HG03439 (cell line): ENCODE data around the gene DLD.
A peak's percentile ranks its signal among the peaks of the same experiment; 100 is the strongest.
"Not testable (repeated sequence)": the region's sequence is repeated elsewhere in the genome, so short reads cannot be mapped to it uniquely, and the experiment has no call there.

Experiments
- ATAC-seq: cut with Tn5 transposase; IDR thresholded peaks from one replicate; pipeline ENCODE4 v1.9.1; 2021; ENCODE audit warnings: mild to moderate bottlenecking, moderate library complexity; ENCODE audit not compliant: unreplicated experiment

DLD gene, protein sequence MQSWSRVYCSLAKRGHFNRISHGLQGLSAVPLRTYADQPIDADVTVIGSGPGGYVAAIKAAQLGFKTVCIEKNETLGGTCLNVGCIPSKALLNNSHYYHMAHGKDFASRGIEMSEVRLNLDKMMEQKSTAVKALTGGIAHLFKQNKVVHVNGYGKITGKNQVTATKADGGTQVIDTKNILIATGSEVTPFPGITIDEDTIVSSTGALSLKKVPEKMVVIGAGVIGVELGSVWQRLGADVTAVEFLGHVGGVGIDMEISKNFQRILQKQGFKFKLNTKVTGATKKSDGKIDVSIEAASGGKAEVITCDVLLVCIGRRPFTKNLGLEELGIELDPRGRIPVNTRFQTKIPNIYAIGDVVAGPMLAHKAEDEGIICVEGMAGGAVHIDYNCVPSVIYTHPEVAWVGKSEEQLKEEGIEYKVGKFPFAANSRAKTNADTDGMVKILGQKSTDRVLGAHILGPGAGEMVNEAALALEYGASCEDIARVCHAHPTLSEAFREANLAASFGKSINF

GRCh38 chr7:107890962-107891635 lies at the start of gene DLD:
Gene DLD, plus strand, starts transcription at chr7:107891183. Its CDS starts 68 bp downstream, at chr7:107891251.
- peak; percentile 99 for ATAC-seq

- ATAC-seq, result no peak
These were observed 48.8 kb upstream of the DLD start for GRCh38 chr7:107842213-107842612.

DNA sequence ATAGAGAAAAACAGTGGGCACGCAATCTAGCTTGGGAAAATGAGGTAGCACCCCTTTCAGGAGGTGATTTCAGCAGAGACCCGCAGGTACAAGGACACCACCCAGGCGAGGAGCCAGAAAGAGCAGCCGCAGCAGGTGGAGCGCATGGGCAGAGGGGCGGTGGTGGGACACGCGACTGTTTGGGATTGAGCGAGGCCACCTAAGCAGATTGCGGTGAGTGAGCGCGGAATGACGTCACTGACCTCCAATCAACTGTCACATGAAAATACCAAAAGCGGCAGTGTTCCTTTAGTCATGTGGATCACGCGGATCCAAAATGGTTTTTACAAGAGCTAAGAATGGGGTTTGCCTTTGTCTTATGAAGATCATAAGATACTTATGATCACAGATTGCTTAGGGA lies 47.8 kb upstream of the DLD start:
- ATAC-seq, result no peak

GRCh38 chr7:107846324-107846723 lies 44.7 kb upstream of the DLD start:
- ATAC-seq, result no peak

GRCh38 chr7:107847168-107847835 lies 43.7 kb upstream of the DLD start:
- no peak for ATAC-seq

GRCh38 chr7:107847836-107848175 lies 43.2 kb upstream of the DLD start:
- ATAC-seq, result not testable (repeated sequence)

DNA sequence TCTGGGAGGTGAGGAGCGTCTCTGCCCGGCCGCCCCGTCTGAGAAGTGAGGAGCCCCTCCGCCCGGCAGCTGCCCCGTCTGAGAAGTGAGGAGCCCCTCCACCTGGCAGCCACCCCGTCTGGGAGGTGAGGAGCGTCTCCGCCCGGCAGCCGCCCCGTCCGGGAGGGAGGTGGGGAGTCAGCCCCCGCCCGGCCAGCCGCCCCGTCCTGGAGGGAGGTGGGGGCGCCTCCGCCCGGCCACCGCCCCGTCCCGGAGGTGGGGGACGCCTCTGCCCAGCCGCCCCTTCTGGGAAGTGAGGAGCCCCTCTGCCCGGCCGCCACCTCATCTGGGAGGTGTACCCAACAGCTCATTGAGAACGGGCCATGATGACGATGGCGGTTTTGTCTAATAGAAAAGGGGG lies 42.8 kb upstream of the DLD start:
- not testable (repeated sequence) for ATAC-seq

DNA sequence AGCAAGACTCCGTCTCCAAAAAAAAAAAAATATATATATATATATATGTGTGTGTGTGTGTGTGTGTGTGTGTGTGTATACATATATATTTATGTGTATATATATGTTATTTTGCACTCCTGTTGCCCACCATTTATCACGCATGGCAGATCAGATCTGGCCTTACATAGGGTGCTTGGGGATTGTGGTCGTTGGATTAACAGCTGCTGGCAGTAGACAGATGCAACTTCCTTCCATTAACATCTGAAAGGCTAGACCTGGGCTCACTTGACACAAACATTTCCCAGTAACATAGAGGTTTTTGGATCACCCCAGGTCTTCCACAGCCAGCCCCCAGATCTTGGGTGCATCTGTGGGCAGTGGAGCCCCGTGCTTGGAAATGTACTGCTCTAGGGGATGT lies 40.8 kb upstream of the DLD start:
- no peak for ATAC-seq

DNA sequence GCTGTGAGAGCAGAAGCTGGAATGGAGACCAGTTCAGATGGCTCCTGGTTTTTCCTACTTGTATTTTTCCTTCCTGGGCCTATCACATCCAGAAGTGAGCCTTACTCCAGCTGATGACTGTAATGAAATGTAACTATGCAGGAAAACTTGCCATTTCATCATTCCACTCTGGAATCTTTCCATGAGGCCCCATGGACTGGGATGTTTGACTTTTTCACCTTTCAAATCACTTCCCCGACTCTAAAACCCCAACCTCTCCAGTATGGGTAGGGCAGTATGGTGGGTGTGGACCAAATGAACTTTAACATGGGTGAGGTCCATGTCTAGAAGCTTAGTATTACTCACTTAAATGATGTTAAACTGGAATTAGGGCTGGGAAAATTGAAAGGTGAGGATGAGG lies 40.3 kb upstream of the DLD start:
- no peak for ATAC-seq

- no peak for ATAC-seq
These were observed 36.5 kb upstream of the DLD start for GRCh38 chr7:107854454-107854853.

- ATAC-seq, result no peak
These were observed 36.0 kb upstream of the DLD start for GRCh38 chr7:107854989-107855388.

- ATAC-seq, result no peak
These were observed 34.0 kb upstream of the DLD start for GRCh38 chr7:107856806-107857540.

GRCh38 chr7:107857541-107857912 lies 33.5 kb upstream of the DLD start:
- no peak for ATAC-seq

GRCh38 chr7:107858280-107858679 lies 32.7 kb upstream of the DLD start:
- ATAC-seq, result no peak

DNA sequence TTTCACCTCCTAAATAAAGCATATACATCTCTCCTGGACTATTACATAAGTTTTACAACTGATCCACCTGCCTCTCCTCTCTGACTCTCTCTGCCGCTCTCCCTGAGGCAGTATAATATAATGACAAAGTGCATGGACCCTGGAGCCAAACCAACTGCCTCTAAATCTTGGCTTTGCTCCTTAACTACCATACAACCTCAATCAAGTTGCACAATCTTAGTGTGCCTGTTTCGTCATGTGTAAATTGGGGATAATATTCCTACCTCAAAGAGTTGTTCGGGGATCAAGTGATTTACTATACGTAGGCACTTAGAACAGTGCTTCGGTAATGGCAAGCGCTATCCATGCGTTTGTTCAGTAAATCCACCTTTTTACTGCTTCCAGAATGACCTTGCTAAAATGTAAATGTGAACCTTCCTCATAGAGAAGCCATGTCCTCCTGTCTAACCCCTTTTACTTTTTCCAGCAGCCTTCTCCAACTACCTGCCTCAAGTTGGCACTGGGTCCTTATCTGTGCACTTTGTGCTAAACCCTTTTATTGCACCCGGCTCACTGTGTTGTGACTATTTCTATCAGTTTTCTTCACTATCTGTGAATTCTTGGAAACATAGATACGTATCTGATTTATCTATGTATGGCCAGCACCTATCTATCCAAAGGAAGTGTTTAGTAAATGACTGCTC lies 30.6 kb upstream of the DLD start:
- no peak for ATAC-seq

GRCh38 chr7:107860981-107861652 lies 29.9 kb upstream of the DLD start:
- ATAC-seq, result no peak

DNA sequence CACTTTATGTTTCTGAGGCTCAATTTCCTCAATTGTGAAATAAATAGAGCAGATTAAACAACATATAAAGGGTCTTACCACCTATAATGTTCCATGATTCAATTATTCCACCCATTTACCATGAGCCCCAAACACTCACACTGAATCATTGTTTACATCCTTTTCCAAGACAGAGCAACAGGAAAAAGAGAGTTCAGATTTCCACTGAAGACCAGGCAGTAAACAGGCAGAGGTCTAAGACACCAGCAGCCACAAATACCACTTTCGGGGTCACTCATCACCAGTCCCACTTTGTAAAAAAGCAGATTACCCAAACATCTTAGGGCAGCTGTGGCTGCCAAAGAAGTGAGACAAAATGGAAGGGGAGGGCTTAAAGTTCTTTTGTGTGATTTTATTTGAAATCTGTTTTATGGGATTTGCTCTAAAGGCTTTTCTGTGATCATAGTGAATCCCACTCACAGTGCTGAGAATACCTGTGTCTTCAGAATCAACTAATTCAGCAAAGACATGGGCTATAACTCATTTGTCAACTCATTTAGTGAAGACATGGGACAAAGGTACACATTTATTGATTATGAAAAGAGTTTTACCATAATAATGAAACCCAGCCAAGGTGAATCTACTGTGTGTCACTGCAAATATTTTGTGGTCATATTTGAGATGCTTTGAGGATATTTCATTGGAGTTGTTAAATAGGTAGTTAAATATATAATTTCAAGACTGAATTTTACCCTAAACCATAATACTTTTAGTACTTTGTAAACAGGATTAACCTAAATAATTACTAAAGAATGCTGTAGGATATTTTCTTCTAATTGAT lies 24.8 kb upstream of the DLD start:
- ATAC-seq, result no peak

GRCh38 chr7:107867858-107868466 lies 23.0 kb upstream of the DLD start:
- ATAC-seq, result no peak
